GM12878 (cell line): ENCODE results near the gene ACD. TPM values are rescaled to one million over a fixed set of nuclear protein-coding genes. Genes with fewer than 3 reads are reported as not detected.

ENCODE experiments used
- ATAC-seq: fragments of 200-7000 bp; cut with Tn5 transposase; 3 replicates; pipeline ENCODE4 v1.9.1; 2020; ENCODE audit warnings: mild to moderate bottlenecking, moderate library complexity
- BruUV-seq: library from RNA; stranded (reverse); fragments of 400-500 nt; replicated peaks from 2 replicates; lab custom pipeline; 2021; lab: Mats Ljungman, UMichigan
- CTCF ChIA-PET: fragments of 300-600 bp; sonication (Branson Sonifier 250); formaldehyde crosslinking; extraction: SDS; loops from one replicate; lab custom pipeline; 2021; ENCODE audit warnings: inconsistent platforms; lab: Yijun Ruan, JAX
- POLR2A ChIA-PET: fragments of 350-600 bp; formaldehyde crosslinking; extraction: SDS; loops from one replicate; lab custom pipeline; 2021; ENCODE audit warnings: inconsistent platforms; lab: Charles Lee
- RAD21 ChIA-PET: fragments of 300-600 bp; sonication (Branson Sonifier 250); formaldehyde crosslinking; loops from one replicate; lab custom pipeline; 2023; ENCODE audit warnings: antibody characterized with exemption; ENCODE audit not compliant: unreplicated experiment; lab: Charles Lee
- SMC1A ChIA-PET: fragments of 300-600 bp; sonication (Branson Sonifier 250); formaldehyde crosslinking; loops from one replicate; lab custom pipeline; 2023; ENCODE audit not compliant: unreplicated experiment, uncharacterized antibody; lab: Charles Lee
- DNase-seq: peaks from one replicate; pipeline ENCODE4 v3.0.0-alpha.2; 2011; ENCODE audit warnings: low read depth, low spot score
- FAIRE-seq: peaks from 3 replicates; lab custom pipeline; 2011; peaks lifted over from hg19 to GRCh38; lab: Jason Lieb, UNC
- H2AFZ ChIP-seq: 2 replicates; pipeline ENCODE4 v1.6.0; 2011; ENCODE audit warnings: low read depth, low read length, control low read depth; ENCODE audit not compliant: control insufficient read depth
- H3K27ac ChIP-seq: 2 replicates; pipeline ENCODE4 v1.5.1; 2011; ENCODE audit warnings: control low read depth; ENCODE audit not compliant: control insufficient read depth, insufficient read depth
- H3K27me3 ChIP-seq, 2 experiments: replicated peaks in 1 of 2; 2 replicates each; pipeline versions ENCODE4 v1.6.0 to v1.6.1; 2011; ENCODE audit warnings: low read length in 1 of 2; ENCODE audit not compliant: control insufficient read depth in 2 of 2, insufficient read depth in 2 of 2
- H3K36me3 ChIP-seq, 2 experiments: 2 replicates each; pipeline ENCODE4 v1.5.1; 2011; ENCODE audit warnings: low read length in 1 of 2; ENCODE audit not compliant: control insufficient read depth in 2 of 2, insufficient read depth in 2 of 2
- H3K4me1 ChIP-seq: 2 replicates; pipeline ENCODE4 v1.6.1; 2011; ENCODE audit warnings: mild to moderate bottlenecking, low read length, moderate library complexity, mixed read lengths; ENCODE audit not compliant: control insufficient read depth, insufficient read depth
- H3K4me2 ChIP-seq: 2 replicates; pipeline ENCODE4 v1.6.0; 2011; ENCODE audit warnings: control low read depth; ENCODE audit not compliant: control insufficient read depth, insufficient read depth
- H3K4me3 ChIP-seq: fragments of 200-600 bp; sonication (generic); 2 replicates; pipeline ENCODE4 v1.5.1; 2016
- H3K79me2 ChIP-seq: 2 replicates; pipeline ENCODE4 v1.6.0; 2011; ENCODE audit warnings: low read length; ENCODE audit not compliant: control insufficient read depth, insufficient read depth
- H3K9ac ChIP-seq: 2 replicates; pipeline ENCODE4 v1.8.0; 2011; ENCODE audit warnings: low read length, control low read depth, mixed read lengths; ENCODE audit not compliant: control insufficient read depth, insufficient read depth
- H3K9me3 ChIP-seq: replicated peaks from 3 replicates; pipeline ENCODE4 v1.5.1; 2011; ENCODE audit warnings: mild to moderate bottlenecking, low read length; ENCODE audit not compliant: control insufficient read depth, insufficient read depth
- H4K20me1 ChIP-seq: 2 replicates; pipeline ENCODE4 v1.6.0; 2011; ENCODE audit not compliant: control insufficient read depth, insufficient read depth
- GATAD2B ChIP-seq: fragments of 450-650 bp; conservative IDR thresholded peaks from 2 replicates; pipeline ENCODE4 v1.6.1; 2017; ENCODE audit warnings: low read depth, mild to moderate bottlenecking, moderate library complexity
- HDGF ChIP-seq: fragments of 450-650 bp; IDR thresholded peaks from 2 replicates; pipeline ENCODE4 v1.6.1; 2016; ENCODE audit warnings: antibody characterized with exemption
- IKZF2 ChIP-seq, 2 experiments: fragments of 450-650 bp; IDR thresholded peaks; 2 replicates each; pipeline ENCODE4 v1.6.1; 2017; ENCODE audit warnings: mild to moderate bottlenecking in 2 of 2, moderate library complexity in 2 of 2
- IRF4 ChIP-seq: IDR thresholded peaks from 2 replicates; pipeline ENCODE4 v1.6.1; 2011; ENCODE audit warnings: low read depth, low read length
- POU2F2 ChIP-seq: IDR thresholded peaks from 3 replicates; pipeline ENCODE4 v1.6.1; 2011; ENCODE audit warnings: low read depth, mild to moderate bottlenecking, low read length, borderline replicate concordance
- SMC3 ChIP-seq: IDR thresholded peaks from 2 replicates; pipeline ENCODE4 v1.6.1; 2011; ENCODE audit warnings: low read length, improper control_type of control experiment, borderline replicate concordance
- SREBF2 ChIP-seq: IDR thresholded peaks from 2 replicates; pipeline ENCODE4 v1.6.1; 2012; ENCODE audit warnings: mild to moderate bottlenecking, low read length
- STAT1 ChIP-seq: fragments of 450-650 bp; conservative IDR thresholded peaks from 2 replicates; pipeline ENCODE4 v1.6.1; 2014; ENCODE audit warnings: antibody characterized with exemption, mild to moderate bottlenecking
- TAF1 ChIP-seq: IDR thresholded peaks from 2 replicates; pipeline ENCODE4 v1.6.1; 2011; ENCODE audit warnings: mild to moderate bottlenecking, low read depth, low read length, borderline replicate concordance
- TCF3 ChIP-seq: IDR thresholded peaks from 2 replicates; pipeline ENCODE4 v1.6.1; 2012; ENCODE audit warnings: low read depth, mild to moderate bottlenecking, low read length, borderline replicate concordance; ENCODE audit not compliant: insufficient read depth
- ZSCAN29 ChIP-seq: fragments of 450-650 bp; IDR thresholded peaks from 2 replicates; pipeline ENCODE4 v1.6.1; 2017; ENCODE audit warnings: mild to moderate bottlenecking, moderate library complexity
- ZZZ3 ChIP-seq: IDR thresholded peaks from 2 replicates; pipeline ENCODE4 v1.6.1; 2011; ENCODE audit warnings: low read depth; ENCODE audit not compliant: control insufficient read depth, insufficient read length
- WGBS: methylation state at CpG from one replicate; pipeline ENCODE4 v1.1.6; 2016; ENCODE audit warnings: low lambda C conversion rate; ENCODE audit not compliant: insufficient replicate concordance, insufficient coverage; ENCODE audit errors: missing lambda C conversion rate; 5-methylcytosine and 5-hydroxymethylcytosine counted together
- in situ Hi-C: fragments of 300-500 bp; cut with MboI; formaldehyde crosslinking; loops from 9 replicates; pipeline ENCODE4 v1.14.3; 2018; ENCODE audit warnings: mixed read lengths
- intact Hi-C: fragments of 100-400 bp; cut with micrococcal nuclease; formaldehyde crosslinking; loops from one replicate; pipeline ENCODE4 v1.14.2; 2022; ENCODE audit not compliant: unreplicated experiment
- polyA plus RNA-seq, 11 experiments: library from polyadenylated mRNA; depleted of rRNA in 4 of 11; unstranded in 6 of 11; stranded (reverse) in 5 of 11; fragments of >200 nt; fragmentation: Nextera tagmentation in 4 of 11; fragmentation: Illumina TruSeq in 1 of 11; extraction: Ambion mirVana in 4 of 11; extraction: Trizol in 1 of 11; gene quantifications; 1 replicate in 1 of 11; 2 replicates in 10 of 11; pipeline versions ENCODE4 v1.2.1 to v1.2.3, GENCODE V29; 2011 to 2016; ENCODE audit warnings: inconsistent platforms in 2 of 11, missing spikeins in 2 of 11, low read depth in 1 of 11
- total RNA-seq, 4 experiments: library from RNA; depleted of rRNA in 3 of 4; stranded (reverse); fragments of >200 nt in 3 of 4; fragmentation: Illumina TruSeq in 1 of 4; extraction: Trizol in 1 of 4; gene quantifications; 2 replicates each; pipeline versions ENCODE4 v1.2.1 to v1.2.3, GENCODE V29; 2013 to 2021
- TF ChIP-seq, protein P1 (sequence below): IDR thresholded peaks from 2 replicates; pipeline ENCODE4 v1.6.1; 2011; ENCODE audit warnings: borderline replicate concordance, low read depth, mild to moderate bottlenecking, moderate library complexity, mixed read lengths, low read length; ENCODE audit not compliant: insufficient read depth; ENCODE audit errors: extremely low read length
- TF ChIP-seq, protein P2 (sequence below), 3 experiments: IDR thresholded peaks in 2 of 3; conservative IDR thresholded peaks in 1 of 3; 2 replicates each; pipeline ENCODE4 v1.5.1; 2011; ENCODE audit warnings: low read depth in 3 of 3, low read length in 3 of 3, mild to moderate bottlenecking in 3 of 3, control low read depth in 2 of 3, moderate library complexity in 2 of 3, inconsistent platforms in 1 of 3, mixed read lengths in 1 of 3; ENCODE audit not compliant: control insufficient read depth in 2 of 3, insufficient read depth in 1 of 3; ENCODE audit errors: extremely low read depth in 1 of 3
- TF ChIP-seq, protein P3 (sequence below): fragments of 450-650 bp; IDR thresholded peaks from 2 replicates; pipeline ENCODE4 v1.6.1; 2018; ENCODE audit warnings: borderline replicate concordance, mild to moderate bottlenecking; ENCODE audit not compliant: partially characterized antibody
- TF ChIP-seq, protein P4 (sequence below): IDR thresholded peaks from 2 replicates; pipeline ENCODE4 v1.6.1; 2011; ENCODE audit warnings: low read depth, low read length, improper control_type of control experiment, borderline replicate concordance

Gene ACD
- total and polyA plus RNA-seq, 10 of the 15 experiments (the other 5 are each of a cell fraction or from before 2014, with no cell fraction given), result 2.9 to 46.7 (median 23.9) TPM

DNA sequence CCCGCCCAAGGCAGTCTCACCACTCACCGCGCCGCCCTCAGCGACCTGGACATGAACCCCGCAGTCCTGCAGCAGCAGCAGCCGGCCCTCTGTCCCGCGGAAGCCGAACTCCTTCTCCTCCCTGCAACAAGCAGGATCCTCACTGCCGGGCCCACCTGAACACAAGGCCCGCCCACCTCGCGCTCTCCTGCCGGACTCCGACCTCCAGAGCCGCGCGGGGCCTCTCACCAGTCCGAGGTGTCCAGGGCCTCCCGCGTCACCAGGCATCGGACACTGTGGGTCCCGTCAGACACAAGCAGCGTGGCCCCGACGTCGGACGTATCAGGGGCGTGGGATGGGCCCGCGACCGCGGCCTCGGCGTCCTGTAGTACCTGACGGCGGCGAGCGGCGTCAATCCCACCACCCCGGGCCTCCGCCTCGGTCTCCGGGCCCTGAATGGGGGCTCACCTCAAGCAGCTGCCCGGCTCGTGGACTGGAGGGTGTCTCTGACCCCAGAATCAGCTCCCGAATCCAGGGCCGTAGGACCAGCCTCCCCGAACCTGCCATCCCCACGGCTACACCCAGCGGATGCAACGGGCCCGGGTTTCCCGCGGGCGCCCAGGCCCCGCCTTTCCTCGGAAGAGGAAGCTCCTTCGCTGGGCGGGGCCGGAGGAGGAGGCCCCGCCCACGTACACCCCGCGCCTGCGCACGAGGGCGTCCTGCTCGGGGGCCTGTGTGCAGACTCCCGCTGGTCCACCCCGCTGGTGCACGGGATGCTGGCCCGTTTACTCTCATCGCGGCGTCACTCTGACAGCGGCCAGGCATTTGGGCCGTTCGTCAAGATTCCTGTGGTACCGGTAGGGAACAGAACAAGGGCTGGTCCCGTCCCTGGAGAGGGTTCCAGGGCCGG is at the start of gene ACD (continued):
- TF ChIP-seq TCF3 (no peak), ZSCAN29 (no peak), GATAD2B (no peak; the same call in 1 of the 2 replicates), IRF4 (no peak), TAF1 (peak; percentile 33; the same call in 1 of the 2 replicates)
- TF ChIP-seq, protein P1, sequence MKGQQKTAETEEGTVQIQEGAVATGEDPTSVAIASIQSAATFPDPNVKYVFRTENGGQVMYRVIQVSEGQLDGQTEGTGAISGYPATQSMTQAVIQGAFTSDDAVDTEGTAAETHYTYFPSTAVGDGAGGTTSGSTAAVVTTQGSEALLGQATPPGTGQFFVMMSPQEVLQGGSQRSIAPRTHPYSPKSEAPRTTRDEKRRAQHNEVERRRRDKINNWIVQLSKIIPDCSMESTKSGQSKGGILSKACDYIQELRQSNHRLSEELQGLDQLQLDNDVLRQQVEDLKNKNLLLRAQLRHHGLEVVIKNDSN, result no peak
- TF ChIP-seq, protein P2, sequence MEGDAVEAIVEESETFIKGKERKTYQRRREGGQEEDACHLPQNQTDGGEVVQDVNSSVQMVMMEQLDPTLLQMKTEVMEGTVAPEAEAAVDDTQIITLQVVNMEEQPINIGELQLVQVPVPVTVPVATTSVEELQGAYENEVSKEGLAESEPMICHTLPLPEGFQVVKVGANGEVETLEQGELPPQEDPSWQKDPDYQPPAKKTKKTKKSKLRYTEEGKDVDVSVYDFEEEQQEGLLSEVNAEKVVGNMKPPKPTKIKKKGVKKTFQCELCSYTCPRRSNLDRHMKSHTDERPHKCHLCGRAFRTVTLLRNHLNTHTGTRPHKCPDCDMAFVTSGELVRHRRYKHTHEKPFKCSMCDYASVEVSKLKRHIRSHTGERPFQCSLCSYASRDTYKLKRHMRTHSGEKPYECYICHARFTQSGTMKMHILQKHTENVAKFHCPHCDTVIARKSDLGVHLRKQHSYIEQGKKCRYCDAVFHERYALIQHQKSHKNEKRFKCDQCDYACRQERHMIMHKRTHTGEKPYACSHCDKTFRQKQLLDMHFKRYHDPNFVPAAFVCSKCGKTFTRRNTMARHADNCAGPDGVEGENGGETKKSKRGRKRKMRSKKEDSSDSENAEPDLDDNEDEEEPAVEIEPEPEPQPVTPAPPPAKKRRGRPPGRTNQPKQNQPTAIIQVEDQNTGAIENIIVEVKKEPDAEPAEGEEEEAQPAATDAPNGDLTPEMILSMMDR (IDR thresholded peaks at IDR 0.05 in 2 of 3, conservative IDR thresholded peaks at IDR 0.05 in 1 of 3; ENCODE audit: control insufficient read depth in 2 of 3, extremely low read depth in 1 of 3, insufficient read depth in 1 of 3, low read depth in 3 of 3, low read length in 3 of 3), result no peak

DNA sequence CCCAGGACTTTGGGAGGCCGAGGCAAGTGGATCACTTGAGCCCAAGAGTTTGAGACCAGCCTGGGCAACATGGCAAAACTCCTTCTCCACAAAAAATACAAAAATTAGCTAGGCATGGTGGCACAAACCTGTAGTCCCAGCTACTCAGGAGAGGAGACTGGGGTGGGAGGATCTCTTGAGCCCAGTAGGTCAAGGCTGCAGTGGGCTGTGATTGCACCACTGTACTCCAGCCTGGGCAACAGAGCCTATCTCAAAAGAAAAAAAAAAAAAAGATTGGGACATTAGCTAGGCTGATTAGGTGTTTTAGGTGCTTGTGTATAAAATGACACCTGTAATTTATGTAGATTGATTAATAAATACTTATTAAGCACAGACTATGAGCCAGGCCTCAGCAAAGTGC is 49.0 kb upstream of the ACD start:
- Histone ChIP-seq H3K79me2 (peaks cover 2% of the 10 kb centered on the region), H3K4me2 (no peak overlapping the region), H3K4me3 (no peak overlapping the region), H3K27me3 (no peaks in the 10 kb centered on the region), H3K36me3 (peaks cover 0 to 5% of the 10 kb centered on the region in 2 experiments; a peak in 1 of 4 replicates), H3K9ac (no peak overlapping the region), H3K27ac (no peak overlapping the region), H2AFZ (no peak overlapping the region), H3K9me3 (no peaks in the 10 kb centered on the region), H3K4me1 (peaks cover 9% of the 10 kb centered on the region), H4K20me1 (no peaks in the 10 kb centered on the region)
- in situ Hi-C loops, result no loop called here
- 100% methylated on average over 1 of the region's 1 CpG for WGBS
- FAIRE-seq (no peak), DNase-seq (no peak), ATAC-seq (no peak)
- CTCF ChIA-PET, result no interaction called here
- intact Hi-C loops, result no loop called here
- POLR2A ChIA-PET, result interaction anchor here (1.0 kb wide), 1 partner anchor 10 kb away, joined by 3 read pairs; no protein-coding TSS in a partner anchor
- RAD21 ChIA-PET, result no interaction called here
- no TSS peak for BruUV-seq
- SMC1A ChIA-PET, result interaction anchor here (0.9 to 1.5 kb wide), 3 partner anchors 9 to 41 kb away, joined by 3 to 4 read pairs (median 4); partner anchors contain the start of gene GFOD2
- no peak for TF ChIP-seq STAT1
- no peak for TF ChIP-seq IKZF2 (IDR thresholded peaks at IDR 0.05)
- no peak for TF ChIP-seq ZZZ3
- TF ChIP-seq POU2F2, result no peak
- TF ChIP-seq HDGF, result no peak
- no peak for TF ChIP-seq SREBF2
- TF ChIP-seq, protein P3, sequence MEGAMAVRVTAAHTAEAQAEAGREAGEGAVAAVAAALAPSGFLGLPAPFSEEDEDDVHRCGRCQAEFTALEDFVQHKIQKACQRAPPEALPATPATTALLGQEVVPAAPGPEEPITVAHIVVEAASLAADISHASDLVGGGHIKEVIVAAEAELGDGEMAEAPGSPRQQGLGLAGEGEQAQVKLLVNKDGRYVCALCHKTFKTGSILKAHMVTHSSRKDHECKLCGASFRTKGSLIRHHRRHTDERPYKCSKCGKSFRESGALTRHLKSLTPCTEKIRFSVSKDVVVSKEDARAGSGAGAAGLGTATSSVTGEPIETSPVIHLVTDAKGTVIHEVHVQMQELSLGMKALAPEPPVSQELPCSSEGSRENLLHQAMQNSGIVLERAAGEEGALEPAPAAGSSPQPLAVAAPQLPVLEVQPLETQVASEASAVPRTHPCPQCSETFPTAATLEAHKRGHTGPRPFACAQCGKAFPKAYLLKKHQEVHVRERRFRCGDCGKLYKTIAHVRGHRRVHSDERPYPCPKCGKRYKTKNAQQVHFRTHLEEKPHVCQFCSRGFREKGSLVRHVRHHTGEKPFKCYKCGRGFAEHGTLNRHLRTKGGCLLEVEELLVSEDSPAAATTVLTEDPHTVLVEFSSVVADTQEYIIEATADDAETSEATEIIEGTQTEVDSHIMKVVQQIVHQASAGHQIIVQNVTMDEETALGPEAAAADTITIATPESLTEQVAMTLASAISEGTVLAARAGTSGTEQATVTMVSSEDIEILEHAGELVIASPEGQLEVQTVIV, result no peak
- TF ChIP-seq, protein P4, sequence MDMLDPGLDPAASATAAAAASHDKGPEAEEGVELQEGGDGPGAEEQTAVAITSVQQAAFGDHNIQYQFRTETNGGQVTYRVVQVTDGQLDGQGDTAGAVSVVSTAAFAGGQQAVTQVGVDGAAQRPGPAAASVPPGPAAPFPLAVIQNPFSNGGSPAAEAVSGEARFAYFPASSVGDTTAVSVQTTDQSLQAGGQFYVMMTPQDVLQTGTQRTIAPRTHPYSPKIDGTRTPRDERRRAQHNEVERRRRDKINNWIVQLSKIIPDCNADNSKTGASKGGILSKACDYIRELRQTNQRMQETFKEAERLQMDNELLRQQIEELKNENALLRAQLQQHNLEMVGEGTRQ, result no peak
- no peak for TF ChIP-seq SMC3
